Naive thymus-derived CD4-positive, alpha-beta T cell (primary cell): ENCODE data around the gene CA6. TPM values are rescaled to one million over a fixed set of nuclear protein-coding genes. Genes with fewer than 3 reads are reported as not detected.

Experiments
- ATAC-seq: fragments of 150-1000 bp; cut with Tn5 transposase; 2 replicates; pipeline ENCODE4 v1.10.0; 2021; ENCODE audit warnings: mild to moderate bottlenecking, moderate library complexity
- CTCF ChIA-PET: fragments of 350-600 bp; sonication (Branson Sonifier 250); formaldehyde crosslinking; loops from one replicate; lab custom pipeline; 2021; ENCODE audit warnings: antibody characterized with exemption; lab: Charles Lee
- POLR2A ChIA-PET: fragments of 350-600 bp; sonication (Branson Sonifier 250); formaldehyde crosslinking; loops from one replicate; lab custom pipeline; 2021; ENCODE audit warnings: antibody characterized with exemption, inconsistent platforms; lab: Charles Lee
- DNase-seq, 9 donors: peaks; one replicate each; pipeline versions ENCODE4 v3.0.0 to v3.0.0-alpha.2; 2020 to 2022; ENCODE audit warnings: mixed read lengths in 1 of 9
- H3K27ac ChIP-seq: one replicate; pipeline ENCODE4 v1.7.0; 2013; ENCODE audit warnings: mild to moderate bottlenecking, low read depth, low read length, moderate library complexity
- H3K27me3 ChIP-seq, 2 donors: one replicate each; pipeline ENCODE4 v1.7.0; 2013; ENCODE audit warnings: low read length in 2 of 2, mild to moderate bottlenecking in 2 of 2, moderate library complexity in 2 of 2; ENCODE audit not compliant: control insufficient read depth in 2 of 2, insufficient read depth in 2 of 2
- H3K36me3 ChIP-seq, 3 experiments: 1 replicate in 2 of 3; 2 replicates in 1 of 3; pipeline ENCODE4 v1.7.0; 2013; ENCODE audit warnings: low read length in 3 of 3, mild to moderate bottlenecking in 3 of 3, moderate library complexity in 1 of 3; ENCODE audit not compliant: insufficient read depth in 3 of 3, control insufficient read depth in 2 of 3
- H3K4me1 ChIP-seq, 2 donors: one replicate each; pipeline ENCODE4 v1.7.0; 2013; ENCODE audit warnings: low read length in 2 of 2, mild to moderate bottlenecking in 2 of 2, moderate library complexity in 1 of 2; ENCODE audit not compliant: control insufficient read depth in 2 of 2, insufficient read depth in 2 of 2
- H3K4me3 ChIP-seq: 2 replicates; pipeline ENCODE4 v1.7.0; 2013; ENCODE audit warnings: mild to moderate bottlenecking, low read length
- H3K9me3 ChIP-seq, 3 experiments: 1 replicate in 2 of 3; 2 replicates in 1 of 3; pipeline ENCODE4 v1.7.0; 2013; ENCODE audit warnings: low read length in 3 of 3; ENCODE audit not compliant: control insufficient read depth in 2 of 3
- H3K27ac Mint-ChIP-seq, 9 donors: one replicate each; pipeline ENCODE4 v1.8.0; 2020 to 2022; ENCODE audit warnings: mixed read lengths in 9 of 9, mild to moderate bottlenecking in 8 of 9, moderate library complexity in 5 of 9, inconsistent platforms in 2 of 9
- H3K27me3 Mint-ChIP-seq, 5 donors: one replicate each; pipeline ENCODE4 v1.8.0; 2021 to 2022; ENCODE audit warnings: mixed read lengths in 5 of 5, mild to moderate bottlenecking in 1 of 5
- H3K36me3 Mint-ChIP-seq, 5 donors: one replicate each; pipeline ENCODE4 v1.8.0; 2020 to 2022; ENCODE audit warnings: mixed read lengths in 5 of 5, mild to moderate bottlenecking in 3 of 5, inconsistent platforms in 1 of 5
- H3K4me1 Mint-ChIP-seq, 7 donors: one replicate each; pipeline ENCODE4 v1.8.0; 2020 to 2022; ENCODE audit warnings: mixed read lengths in 7 of 7, mild to moderate bottlenecking in 3 of 7, inconsistent platforms in 1 of 7
- H3K4me3 Mint-ChIP-seq, 10 donors: one replicate each; pipeline ENCODE4 v1.8.0; 2020 to 2022; ENCODE audit warnings: mild to moderate bottlenecking in 10 of 10, mixed read lengths in 10 of 10, moderate library complexity in 6 of 10, inconsistent platforms in 2 of 10
- H3K9me3 Mint-ChIP-seq, 11 donors: one replicate each; pipeline ENCODE4 v1.8.0; 2020 to 2022; ENCODE audit warnings: mixed read lengths in 11 of 11, mild to moderate bottlenecking in 4 of 11, inconsistent platforms in 1 of 11, moderate library complexity in 1 of 11
- intact Hi-C, 2 donors: fragments of 100-400 bp; cut with micrococcal nuclease; formaldehyde crosslinking; loops; one replicate each; pipeline ENCODE4 v1.15.1; 2023
- polyA plus RNA-seq, 2 donors: library from polyadenylated mRNA; unstranded; fragments of 300-500 nt; fragmentation: Illumina TruSeq; gene quantifications; one replicate each; pipeline ENCODE4 v1.2.3, GENCODE V29; 2021
- total RNA-seq, 6 experiments: library from RNA in 5 of 6; stranded (reverse) in 5 of 6; gene quantifications; 1 replicate in 5 of 6; 2 replicates in 1 of 6; pipeline ENCODE4 v1.2.3 and lab custom pipeline; 2021 to 2026

The CA6 gene
- total and polyA plus RNA-seq, 7 experiments from 2014 or later: 0.49 to 9.3 (median 2.2) TPM

DNA sequence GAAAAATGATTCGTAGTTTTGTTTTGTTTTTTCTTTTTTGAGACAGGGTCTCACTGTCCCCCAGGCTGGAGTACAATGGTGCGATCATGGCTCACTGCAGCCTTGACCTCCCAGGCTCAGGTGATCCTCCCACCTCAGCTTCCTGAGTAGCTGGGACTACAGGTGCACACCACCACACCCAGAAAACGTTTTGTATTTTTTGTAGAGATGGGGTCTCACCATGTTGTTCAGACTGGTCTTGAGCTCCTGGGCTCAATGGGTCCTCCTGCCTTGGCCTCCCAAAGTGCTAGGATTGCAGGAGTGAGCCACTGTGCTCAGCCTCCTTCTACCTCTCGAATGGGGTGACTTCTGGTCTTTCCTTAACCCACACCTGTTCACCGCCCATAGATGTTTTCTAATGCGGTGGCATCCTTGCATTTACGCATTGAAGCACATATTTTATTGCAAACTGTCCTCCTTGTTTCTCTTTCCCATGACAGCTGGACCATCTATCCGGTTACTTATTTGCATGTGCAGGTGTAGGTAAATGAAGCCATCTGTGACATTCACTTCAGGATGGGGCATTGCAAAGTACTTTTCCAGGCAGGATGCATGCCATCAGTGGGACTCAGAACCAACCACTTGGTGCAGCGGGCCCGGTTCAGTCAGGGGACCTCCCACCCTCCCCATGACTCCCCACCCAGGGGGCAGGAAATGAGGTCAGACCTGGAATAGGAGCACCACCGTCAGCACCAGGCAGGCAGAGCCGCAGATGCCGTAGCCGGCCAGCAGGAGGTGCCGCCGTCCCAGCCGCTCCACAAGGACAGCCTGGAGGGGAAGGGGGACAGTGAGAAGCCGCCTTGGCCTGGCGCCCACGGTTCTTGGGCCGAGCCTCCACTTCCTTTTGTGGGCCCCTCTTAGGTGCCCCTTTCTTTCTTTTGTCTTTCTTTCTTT lies 64.0 kb downstream of the CA6 start:
- Mint-ChIP-seq H3K27ac (no peak overlapping the region), H3K9me3 (no peaks in the 10 kb centered on the region), H3K4me3 (no peak overlapping the region), H3K4me1 (peaks cover under 1 to 12% (median 10%) of the 10 kb centered on the region in 7 donors), H3K36me3 (no peaks in the 10 kb centered on the region), H3K27me3 (peaks cover 0 to 16% (median 0%) of the 10 kb centered on the region in 5 donors)
- Histone ChIP-seq H3K4me3 (no peak overlapping the region), H3K27me3 (no peaks in the 10 kb centered on the region), H3K36me3 (no peaks in the 10 kb centered on the region), H3K27ac (no peak overlapping the region), H3K9me3 (no peaks in the 10 kb centered on the region), H3K4me1 (peaks cover 3% of the 10 kb centered on the region in 2 donors)
- ChIA-PET CTCF (interaction anchor here (2.8 kb wide), 1 partner anchor 92 kb away, joined by 9 read pairs; no protein-coding TSS in a partner anchor), POLR2A (interaction anchor here (0.6 kb wide), 1 partner anchor 552 kb away, joined by 4 read pairs; no protein-coding TSS in a partner anchor)
- DNase-seq (peak in 3 of 9 donors; percentile 17 to 34 (median 23)), ATAC-seq (no peak)
- intact Hi-C loops: loop anchor here (1.0 to 5.0 kb wide), 2 partner anchors 92 to 188 kb away; no protein-coding TSS in a partner anchor

DNA sequence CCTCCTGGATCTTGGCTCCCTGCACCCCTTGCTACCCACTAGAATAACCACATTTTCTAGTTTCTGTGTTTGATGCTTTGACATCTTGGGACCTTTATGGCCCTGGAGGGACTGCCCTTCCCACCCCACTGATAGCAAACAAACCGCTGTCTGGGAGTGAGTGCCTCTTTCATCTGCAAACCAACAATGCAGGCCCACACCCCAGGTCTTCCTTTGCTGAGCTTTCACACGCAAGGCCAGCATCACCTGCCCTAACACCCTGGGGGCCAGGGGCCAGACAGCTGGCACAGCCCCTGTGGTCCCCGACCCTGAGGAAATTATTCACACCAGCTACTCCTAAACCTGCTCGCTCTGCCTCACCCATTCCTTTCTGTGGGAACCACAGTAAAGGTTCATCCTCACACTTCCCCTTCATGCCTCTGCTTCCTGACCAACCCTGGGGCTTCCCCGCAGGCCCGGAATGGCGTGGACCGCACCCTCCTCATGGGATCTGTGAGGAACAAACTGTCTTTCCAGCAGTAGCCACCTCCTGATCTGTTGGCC lies 65.2 kb downstream of the CA6 start:
- intact Hi-C loops: loop anchor here in 1 of 2 donors (1.0 kb wide), 1 partner anchor 90 kb away; no protein-coding TSS in a partner anchor
- DNase-seq: no peak
- ChIA-PET CTCF (interaction anchor here (2.8 kb wide), 1 partner anchor 91 kb away, joined by 9 read pairs; no protein-coding TSS in a partner anchor), POLR2A (no interaction called here)
- H3K4me3 Mint-ChIP-seq: no peak overlapping the region
- ATAC-seq: peak; percentile 63
- Histone ChIP-seq H3K27ac (no peak overlapping the region), H3K36me3 (no peaks in the 10 kb centered on the region), H3K27me3 (no peaks in the 10 kb centered on the region), H3K9me3 (no peaks in the 10 kb centered on the region), H3K4me3 (no peak overlapping the region), H3K4me1 (no peaks in the 10 kb centered on the region)
- H3K27me3 Mint-ChIP-seq: peaks cover 0 to 18% (median 0%) of the 10 kb centered on the region in 5 donors
- peaks cover 0 to 13% (median 8%) of the 10 kb centered on the region in 7 donors for H3K4me1 Mint-ChIP-seq
- no peaks in the 10 kb centered on the region for H3K36me3 Mint-ChIP-seq
- no peak overlapping the region for H3K27ac Mint-ChIP-seq
- H3K9me3 Mint-ChIP-seq: no peaks in the 10 kb centered on the region

DNA sequence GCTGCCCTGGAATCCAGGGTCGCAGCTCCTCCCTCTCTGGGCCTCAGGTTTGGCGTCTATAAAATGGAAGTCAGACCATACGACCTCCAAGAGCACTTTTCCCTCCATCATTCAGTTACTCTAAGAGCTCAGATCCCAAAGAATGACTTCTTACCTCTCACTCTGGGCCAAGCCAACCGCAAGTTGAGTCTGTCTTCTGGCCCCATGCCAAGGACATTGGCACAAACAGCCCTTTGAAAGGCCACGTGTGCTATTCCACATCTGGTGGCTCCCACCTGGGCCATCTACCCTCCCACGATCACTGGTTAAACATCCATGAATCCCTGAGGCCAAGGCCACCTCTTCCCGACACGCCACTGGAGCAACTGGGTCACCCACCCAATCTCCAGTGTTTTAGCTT lies 68.2 kb downstream of the CA6 start:
- Histone ChIP-seq H3K27ac (no peak overlapping the region), H3K4me1 (no peaks in the 10 kb centered on the region), H3K36me3 (no peaks in the 10 kb centered on the region), H3K4me3 (no peak overlapping the region), H3K27me3 (no peaks in the 10 kb centered on the region), H3K9me3 (no peaks in the 10 kb centered on the region)
- intact Hi-C loops: no loop called here
- H3K27ac Mint-ChIP-seq: no peak overlapping the region
- no peaks in the 10 kb centered on the region for H3K9me3 Mint-ChIP-seq
- H3K27me3 Mint-ChIP-seq: peaks cover 0 to 27% (median 4%) of the 10 kb centered on the region in 5 donors
- CTCF ChIA-PET: interaction anchor here (1.1 kb wide), 1 partner anchor 99 kb away, joined by 3 read pairs; no protein-coding TSS in a partner anchor
- POLR2A ChIA-PET: no interaction called here
- H3K36me3 Mint-ChIP-seq: no peaks in the 10 kb centered on the region
- H3K4me1 Mint-ChIP-seq: peaks cover 0 to 14% (median 8%) of the 10 kb centered on the region in 7 donors
- no peak overlapping the region for H3K4me3 Mint-ChIP-seq
- ATAC-seq: no peak
- no peak for DNase-seq

DNA sequence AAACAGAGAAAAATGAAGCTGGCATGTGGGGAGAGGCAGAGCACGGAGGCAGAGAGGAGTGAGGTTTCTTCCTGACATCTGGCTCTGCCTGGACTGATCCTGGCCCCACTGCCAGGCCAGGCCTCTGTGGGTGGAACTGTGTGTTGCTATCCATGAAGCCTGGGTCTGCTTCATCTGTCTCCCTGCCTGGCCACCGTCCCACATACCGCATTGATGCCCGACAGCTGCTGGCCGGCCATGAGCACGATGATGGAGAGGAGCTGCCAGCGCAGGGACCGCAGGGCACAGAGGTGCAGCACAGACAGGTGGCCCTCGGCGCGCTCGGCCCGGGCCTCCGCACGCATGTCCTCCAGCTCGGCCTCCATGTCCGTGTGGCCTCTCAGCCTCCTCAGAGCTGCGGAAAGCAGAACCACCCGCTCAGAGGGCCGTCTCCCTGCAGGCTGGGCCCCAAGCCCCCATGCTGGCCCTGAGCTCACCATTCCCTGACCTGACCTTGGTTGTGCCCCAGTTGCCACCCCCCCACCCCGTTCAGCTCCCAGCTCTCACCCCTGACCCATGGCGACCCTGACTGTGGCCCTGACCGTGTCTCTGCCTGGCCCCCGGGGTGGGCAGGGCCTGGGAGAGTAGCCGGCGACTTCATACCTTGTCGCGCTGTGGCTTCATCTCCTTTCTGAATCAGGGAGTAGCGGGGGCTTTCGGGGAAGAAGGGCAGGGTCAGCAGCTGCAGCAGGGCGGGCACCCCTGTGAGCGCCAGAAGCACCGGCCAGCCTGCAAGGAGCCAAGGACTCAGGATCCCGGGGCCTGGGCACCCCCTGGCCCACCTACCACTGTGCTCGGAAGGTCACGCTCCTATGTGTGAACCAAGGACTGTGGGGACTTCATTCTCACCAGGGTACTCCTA lies 69.1 kb downstream of the CA6 start:
- H3K36me3 ChIP-seq: no peaks in the 10 kb centered on the region
- Mint-ChIP-seq H3K4me1 (peaks cover 0 to 14% (median 9%) of the 10 kb centered on the region in 7 donors), H3K27me3 (peaks cover 0 to 34% (median 4%) of the 10 kb centered on the region in 5 donors), H3K27ac (no peak overlapping the region), H3K36me3 (no peaks in the 10 kb centered on the region), H3K9me3 (no peaks in the 10 kb centered on the region), H3K4me3 (no peak overlapping the region)
- POLR2A ChIA-PET: no interaction called here
- intact Hi-C loops: no loop called here
- no peaks in the 10 kb centered on the region for H3K9me3 ChIP-seq
- no peaks in the 10 kb centered on the region for H3K4me1 ChIP-seq
- DNase-seq (no peak), ATAC-seq (no peak)
- no peak overlapping the region for H3K4me3 ChIP-seq
- H3K27me3 ChIP-seq: no peaks in the 10 kb centered on the region
- CTCF ChIA-PET: interaction anchor here (1.1 to 2.5 kb wide), 2 partner anchors 9 to 100 kb away, joined by 3 to 9 read pairs; no protein-coding TSS in a partner anchor
- H3K27ac ChIP-seq: no peak overlapping the region

DNA sequence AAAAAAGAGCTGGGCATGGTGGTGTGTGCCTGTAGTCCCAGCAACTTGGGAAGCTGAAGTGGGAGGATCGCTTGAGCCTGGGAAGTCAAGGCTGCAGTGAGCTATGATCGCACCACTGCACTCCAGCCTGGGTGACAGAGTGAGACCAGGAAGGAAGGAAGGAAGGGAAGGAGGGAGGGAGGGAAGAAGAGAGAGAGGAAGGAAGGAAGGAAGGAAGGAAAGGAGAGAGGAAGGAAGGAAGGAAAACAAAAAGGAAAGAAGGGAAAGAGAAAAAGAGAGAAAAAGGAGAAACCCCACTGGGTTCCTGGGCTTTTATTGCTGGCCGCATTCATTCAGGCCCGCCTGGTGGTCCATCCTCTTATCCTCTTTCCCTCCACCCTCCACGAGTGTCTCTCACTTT lies 70.8 kb downstream of the CA6 start:
- Histone ChIP-seq H3K27ac (no peak overlapping the region), H3K4me1 (no peaks in the 10 kb centered on the region), H3K36me3 (no peaks in the 10 kb centered on the region), H3K9me3 (no peaks in the 10 kb centered on the region), H3K27me3 (no peaks in the 10 kb centered on the region), H3K4me3 (no peak overlapping the region)
- Mint-ChIP-seq H3K27me3 (peaks cover 0 to 35% (median 4%) of the 10 kb centered on the region in 5 donors), H3K27ac (no peak overlapping the region), H3K4me3 (no peak overlapping the region), H3K36me3 (no peaks in the 10 kb centered on the region), H3K4me1 (peaks cover 0 to 13% (median 6%) of the 10 kb centered on the region in 7 donors), H3K9me3 (no peaks in the 10 kb centered on the region)
- POLR2A ChIA-PET: no interaction called here
- CTCF ChIA-PET: interaction anchor here (2.5 kb wide), 1 partner anchor 11 kb away, joined by 9 read pairs; no protein-coding TSS in a partner anchor
- DNase-seq (no peak), ATAC-seq (no peak)
- intact Hi-C loops: no loop called here

DNA sequence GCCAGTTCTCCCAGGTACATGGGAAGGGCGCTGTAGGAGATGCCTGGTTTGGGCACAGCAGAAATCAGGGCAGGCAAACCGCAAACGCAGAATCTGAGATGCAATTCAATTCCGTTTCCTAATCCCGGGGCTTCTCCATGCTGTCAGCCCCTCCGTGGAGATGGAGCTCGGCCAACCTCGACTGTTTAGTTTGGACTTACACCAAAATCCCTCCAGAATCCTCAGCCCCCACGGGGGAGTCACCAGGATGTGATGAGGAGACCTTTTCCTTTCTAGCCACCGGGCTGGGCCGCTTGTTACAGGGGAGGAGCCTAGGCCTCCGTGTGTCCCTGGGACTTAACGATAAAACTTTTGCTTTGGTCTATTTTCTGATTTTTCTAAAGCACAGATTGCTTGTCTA lies 72.7 kb downstream of the CA6 start:
- H3K9me3 Mint-ChIP-seq: no peaks in the 10 kb centered on the region
- intact Hi-C loops: no loop called here
- Histone ChIP-seq H3K4me3 (no peak overlapping the region), H3K27me3 (no peaks in the 10 kb centered on the region), H3K27ac (no peak overlapping the region), H3K4me1 (no peaks in the 10 kb centered on the region), H3K36me3 (no peaks in the 10 kb centered on the region), H3K9me3 (no peaks in the 10 kb centered on the region)
- H3K36me3 Mint-ChIP-seq: no peaks in the 10 kb centered on the region
- ChIA-PET POLR2A (no interaction called here), CTCF (no interaction called here)
- no peak overlapping the region for H3K27ac Mint-ChIP-seq
- ATAC-seq (no peak), DNase-seq (no peak)
- H3K27me3 Mint-ChIP-seq: peaks cover 0 to 27% (median 3%) of the 10 kb centered on the region in 5 donors
- H3K4me1 Mint-ChIP-seq: peaks cover 0 to 10% (median 6%) of the 10 kb centered on the region in 7 donors
- H3K4me3 Mint-ChIP-seq: no peak overlapping the region
